HL-60 (cell line): Measurements from ENCODE around the gene DPPA2.

Experiments
- DNase-seq, 2 experiments: peaks; one replicate each; pipeline ENCODE4 v3.0.0-alpha.2; 2010 to 2020; ENCODE audit warnings: low read depth in 1 of 2, low spot score in 1 of 2
- H3K27ac ChIP-seq: fragments of 250-450 bp; sonication (Bioruptor Pico); replicated peaks from 2 replicates; pipeline ENCODE4 v1.5.1; 2020; ENCODE audit warnings: mild to moderate bottlenecking, moderate library complexity
- H3K27me3 ChIP-seq: fragments of 250-450 bp; sonication (Bioruptor Pico); 2 replicates; pipeline ENCODE4 v1.5.1; 2021; ENCODE audit warnings: mild to moderate bottlenecking, moderate library complexity; ENCODE audit not compliant: insufficient read depth, poor library complexity, severe bottlenecking
- H3K4me3 ChIP-seq: replicated peaks from 2 replicates; pipeline ENCODE4 v1.5.1; 2011; ENCODE audit warnings: mild to moderate bottlenecking, control low read depth, low read length; ENCODE audit not compliant: insufficient read depth
- CTCF ChIP-seq: IDR thresholded peaks from one replicate; pipeline ENCODE4 v1.5.1; 2011; ENCODE audit warnings: low read length, control low read depth, inconsistent platforms; ENCODE audit not compliant: insufficient read depth
- GABPA ChIP-seq: IDR thresholded peaks from 2 replicates; pipeline ENCODE4 v1.6.1; 2012; ENCODE audit warnings: low read depth
- POLR2AphosphoS5 ChIP-seq: IDR thresholded peaks from 2 replicates; pipeline ENCODE4 v1.6.1; 2012; ENCODE audit warnings: low read depth
- REST ChIP-seq: IDR thresholded peaks from 2 replicates; pipeline ENCODE4 v1.6.1; 2012; ENCODE audit warnings: low read depth; ENCODE audit not compliant: insufficient replicate concordance
- SPI1 ChIP-seq: IDR thresholded peaks from 2 replicates; pipeline ENCODE4 v1.6.1; 2012; ENCODE audit warnings: low read depth, mild to moderate bottlenecking, borderline replicate concordance

DPPA2 gene

GRCh38 chr3:109284071-109284470 is 32.2 kb downstream of the DPPA2 start:
- H3K27me3 ChIP-seq: peaks cover 2% of the 10 kb centered on the region
- no peak for DNase-seq
- TF ChIP-seq GABPA (no peak), CTCF (no peak), POLR2AphosphoS5 (no peak), REST (no peak), SPI1 (no peak)
- no peak overlapping the region for H3K4me3 ChIP-seq
- H3K27ac ChIP-seq: no peak overlapping the region

GRCh38 chr3:109278546-109278945 is 37.8 kb downstream of the DPPA2 start:
- Histone ChIP-seq H3K27me3 (no peaks in the 10 kb centered on the region), H3K4me3 (no peak overlapping the region), H3K27ac (no peak overlapping the region)
- TF ChIP-seq POLR2AphosphoS5 (no peak), REST (no peak), SPI1 (no peak), GABPA (no peak), CTCF (no peak)
- no peak for DNase-seq

GRCh38 chr3:109278141-109278540 is 38.2 kb downstream of the DPPA2 start:
- Histone ChIP-seq H3K27me3 (no peaks in the 10 kb centered on the region), H3K27ac (no peak overlapping the region), H3K4me3 (no peak overlapping the region)
- TF ChIP-seq GABPA (no peak), SPI1 (no peak), POLR2AphosphoS5 (no peak), CTCF (no peak), REST (no peak)
- DNase-seq: no peak
